GM18526 (cell line): ENCODE measurements around the gene KANK4.

Experiments used
- POLR2A ChIP-seq: IDR thresholded peaks from 3 replicates; pipeline ENCODE4 v1.6.1; 2011; ENCODE audit not compliant: insufficient read length; ENCODE audit errors: extremely low read depth

The KANK4 gene

DNA sequence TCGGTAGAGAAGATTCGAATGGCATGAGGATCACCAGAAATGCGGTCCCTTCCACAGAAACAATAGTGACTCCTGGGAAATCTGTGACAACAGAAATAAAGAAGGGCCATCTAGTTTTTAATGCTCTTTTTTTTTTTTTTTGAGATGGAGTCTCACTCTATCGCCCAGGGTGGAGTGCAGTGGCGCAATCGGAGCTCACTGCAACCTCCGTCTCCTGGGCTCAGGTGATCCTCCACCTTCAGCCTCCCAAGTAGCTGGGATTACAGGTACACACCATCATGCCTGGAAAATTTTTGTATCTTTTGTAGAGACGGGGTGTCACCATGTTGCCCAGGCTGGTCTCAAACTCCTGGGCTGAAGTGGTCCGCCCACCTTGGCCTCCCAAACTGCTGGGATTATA lies 80.7 kb downstream of the KANK4 start:
- TF ChIP-seq POLR2A: no peak

DNA sequence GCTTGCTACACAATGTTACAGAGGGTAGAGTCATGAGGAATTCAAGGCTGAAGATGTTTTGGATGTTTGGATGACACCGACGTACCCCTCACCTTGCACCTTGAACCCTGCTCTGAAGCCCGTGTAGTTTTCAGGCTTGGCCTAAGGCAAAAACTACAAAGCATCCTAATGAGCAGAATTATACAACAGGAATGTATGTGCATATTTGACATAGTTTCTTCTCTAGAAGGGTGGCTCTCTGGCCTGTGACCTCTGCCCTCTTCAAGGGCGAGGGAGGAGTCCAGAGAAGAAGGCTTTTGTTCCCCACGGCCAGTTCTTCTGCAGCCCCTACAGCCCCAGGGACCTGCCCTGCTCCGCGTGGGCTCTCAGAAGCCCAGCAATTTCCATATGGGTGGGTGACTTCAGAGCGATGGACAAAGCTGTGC lies 81.3 kb downstream of the KANK4 start:
- TF ChIP-seq POLR2A: no peak

DNA sequence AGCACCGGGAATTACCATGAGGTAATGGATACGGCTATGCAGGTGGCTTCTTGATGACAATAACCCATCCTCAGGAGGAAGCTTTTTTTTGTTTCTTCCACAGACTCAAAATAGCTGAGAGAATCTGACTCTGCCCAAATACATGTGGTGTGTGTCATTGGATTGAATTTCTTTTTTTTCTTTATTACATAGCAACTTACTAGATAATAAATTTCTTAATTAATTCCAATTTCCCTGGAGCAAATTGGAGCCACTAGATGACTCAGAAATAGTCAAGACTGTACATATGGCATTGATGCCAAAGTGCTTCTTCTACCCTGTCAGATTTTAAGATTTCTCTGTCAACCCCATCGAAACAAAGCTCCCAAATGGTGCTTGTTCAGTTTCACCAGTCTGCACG lies 81.9 kb downstream of the KANK4 start:
- no peak for TF ChIP-seq POLR2A

DNA sequence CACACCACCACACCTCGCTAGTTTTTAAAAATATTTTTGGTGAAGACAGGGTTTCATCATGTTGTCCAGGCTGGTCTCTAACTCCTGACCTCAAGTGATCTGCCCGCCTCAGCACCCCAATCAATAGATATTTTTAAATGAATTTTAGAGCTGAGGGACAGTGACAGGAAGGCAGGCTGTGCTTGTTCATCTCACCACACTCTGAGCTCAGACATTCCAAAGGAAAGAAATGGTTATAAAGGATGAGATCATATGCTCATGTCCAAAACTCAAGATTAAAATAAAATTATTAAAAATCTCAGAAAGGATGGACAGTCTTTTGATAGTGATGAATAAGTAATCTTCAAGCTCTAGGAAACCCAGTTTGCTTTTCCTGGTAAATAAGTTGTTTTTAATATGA lies 83.7 kb downstream of the KANK4 start:
- TF ChIP-seq POLR2A: no peak

DNA sequence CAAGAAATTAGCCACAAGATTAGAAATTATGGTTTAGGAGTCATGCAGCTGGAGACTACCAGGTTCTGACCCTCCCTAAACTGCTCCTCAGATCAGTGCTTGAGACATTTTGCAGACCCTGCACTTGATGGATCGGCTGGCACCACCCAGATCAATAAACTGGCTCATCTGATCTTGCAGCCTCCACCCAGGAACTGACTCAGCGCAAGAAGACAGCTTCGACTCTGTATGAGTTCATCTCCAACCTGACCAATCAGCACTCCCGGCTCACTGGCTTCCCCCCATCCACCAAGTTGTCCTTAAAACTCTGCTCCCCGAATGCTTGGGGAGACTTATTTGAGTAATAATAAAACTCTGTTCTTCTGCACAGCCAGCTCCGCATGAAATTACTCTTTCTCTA lies 84.5 kb downstream of the KANK4 start:
- no peak for TF ChIP-seq POLR2A

DNA sequence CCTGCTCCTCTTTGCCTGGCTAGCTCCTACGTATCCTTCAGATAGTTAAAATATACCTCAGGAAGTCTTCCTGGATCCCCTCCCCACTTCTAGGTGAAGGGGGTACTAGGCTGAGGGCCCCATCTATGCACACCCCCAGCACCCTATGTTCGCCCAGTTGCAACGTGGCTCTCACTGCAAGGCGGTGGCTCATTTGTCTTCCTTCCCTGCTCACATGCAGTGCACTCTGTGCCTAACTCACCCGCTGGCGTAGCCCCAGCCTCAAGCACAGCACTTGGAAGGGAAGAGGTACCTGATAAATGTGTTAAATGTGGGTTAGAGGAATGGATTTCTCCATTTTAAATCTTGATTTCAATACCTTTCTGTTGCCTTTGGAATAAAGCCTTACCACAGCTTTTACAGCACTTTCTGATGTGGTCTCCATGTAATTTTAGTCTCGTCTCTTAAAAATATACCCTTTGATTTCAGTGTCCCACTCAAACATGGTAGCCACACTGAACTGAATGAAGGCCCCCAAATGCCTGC lies 85.2 kb downstream of the KANK4 start:
- no peak for TF ChIP-seq POLR2A

DNA sequence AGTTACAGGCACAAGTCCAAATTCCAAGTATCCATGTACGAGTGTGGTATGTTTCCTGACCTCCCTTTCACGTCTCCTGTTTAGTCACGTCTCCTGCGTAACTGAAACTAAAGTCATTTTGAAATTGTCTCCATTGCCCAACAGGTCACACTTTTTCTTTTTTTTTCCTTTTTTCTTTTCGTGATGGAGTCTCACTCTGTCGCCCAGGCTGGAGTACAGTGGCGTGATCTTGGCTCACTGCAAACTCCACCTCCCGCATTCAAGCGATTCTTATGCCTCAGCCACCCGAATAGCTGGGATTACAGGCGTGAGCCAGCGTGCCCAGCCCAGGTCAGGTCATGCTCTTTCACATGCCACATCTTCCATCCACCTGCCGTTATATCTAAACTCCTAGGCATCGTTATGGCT lies 86.4 kb downstream of the KANK4 start:
- no peak for TF ChIP-seq POLR2A

DNA sequence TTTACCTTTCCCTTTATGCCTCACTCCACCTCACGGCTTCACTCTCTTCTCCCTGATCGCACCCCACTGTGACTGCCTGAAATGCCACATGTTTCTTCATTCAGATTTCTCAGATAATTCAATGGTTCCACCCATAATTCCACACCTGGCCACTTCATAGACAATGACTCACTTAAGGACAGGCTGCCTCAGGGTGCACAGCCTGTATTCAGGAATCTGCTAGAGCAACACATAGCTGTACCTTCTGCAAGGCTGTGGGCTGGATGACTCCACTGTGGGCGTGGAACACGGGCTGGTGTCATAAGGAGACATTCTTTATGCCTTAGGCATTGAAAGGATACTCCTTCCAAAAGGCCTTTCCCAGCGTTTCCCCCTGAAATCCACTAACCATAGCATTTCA lies 88.5 kb downstream of the KANK4 start:
- TF ChIP-seq POLR2A: no peak

DNA sequence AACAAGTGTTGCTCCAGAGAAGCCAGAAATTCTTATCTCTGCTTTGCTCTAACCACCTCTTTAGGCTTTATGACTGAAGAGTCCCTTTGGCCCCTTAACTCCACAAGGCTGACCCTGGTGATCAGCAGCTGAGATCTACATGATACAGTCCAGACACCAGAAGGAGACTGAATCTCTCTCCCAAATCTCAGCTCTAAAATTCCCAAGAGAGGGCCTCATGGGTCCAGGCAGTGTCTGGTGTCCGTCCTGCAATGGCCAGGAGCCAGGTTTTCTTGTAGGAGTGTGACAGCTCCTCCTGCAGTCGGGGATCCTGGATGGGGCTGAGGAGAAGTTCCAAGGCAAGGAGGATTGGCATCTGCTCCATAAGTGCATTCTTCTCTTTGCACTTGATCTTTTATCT lies 89.3 kb downstream of the KANK4 start:
- no peak for TF ChIP-seq POLR2A

DNA sequence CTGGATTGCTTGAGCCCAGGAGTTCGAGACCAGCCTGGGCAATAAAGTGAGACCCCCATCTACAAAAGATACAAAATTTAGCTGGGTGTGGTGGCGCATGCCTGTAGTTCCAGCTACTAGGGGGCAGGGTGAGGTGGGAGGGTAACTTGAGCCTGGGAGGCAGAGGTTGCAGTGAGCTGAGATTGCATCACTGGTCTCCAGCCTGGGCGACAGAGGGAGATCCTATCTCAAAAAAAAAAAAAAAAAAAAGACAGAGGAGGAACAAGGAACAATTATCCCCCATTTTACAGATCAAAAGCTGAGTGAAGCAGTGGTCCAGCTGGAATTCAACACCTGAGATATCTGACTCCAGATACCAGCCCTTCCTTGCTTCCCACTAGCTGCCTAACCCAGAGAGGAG lies 89.8 kb downstream of the KANK4 start:
- TF ChIP-seq POLR2A: no peak

DNA sequence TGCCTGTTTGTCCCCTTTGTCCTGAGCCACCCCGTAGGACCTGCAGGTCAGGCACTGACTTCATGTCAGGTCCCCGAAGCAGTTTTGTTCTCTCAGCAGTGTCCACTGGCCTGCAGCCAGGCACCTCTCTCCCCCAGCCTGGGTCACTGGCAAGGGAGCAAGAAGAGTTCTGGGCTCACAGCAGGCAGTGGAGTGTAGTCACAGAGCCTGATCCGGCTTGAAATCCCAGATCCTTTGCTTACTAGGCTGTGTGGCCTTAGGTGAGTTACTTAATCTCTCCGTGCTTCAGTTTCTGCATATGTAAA lies 90.4 kb downstream of the KANK4 start:
- no peak for TF ChIP-seq POLR2A

DNA sequence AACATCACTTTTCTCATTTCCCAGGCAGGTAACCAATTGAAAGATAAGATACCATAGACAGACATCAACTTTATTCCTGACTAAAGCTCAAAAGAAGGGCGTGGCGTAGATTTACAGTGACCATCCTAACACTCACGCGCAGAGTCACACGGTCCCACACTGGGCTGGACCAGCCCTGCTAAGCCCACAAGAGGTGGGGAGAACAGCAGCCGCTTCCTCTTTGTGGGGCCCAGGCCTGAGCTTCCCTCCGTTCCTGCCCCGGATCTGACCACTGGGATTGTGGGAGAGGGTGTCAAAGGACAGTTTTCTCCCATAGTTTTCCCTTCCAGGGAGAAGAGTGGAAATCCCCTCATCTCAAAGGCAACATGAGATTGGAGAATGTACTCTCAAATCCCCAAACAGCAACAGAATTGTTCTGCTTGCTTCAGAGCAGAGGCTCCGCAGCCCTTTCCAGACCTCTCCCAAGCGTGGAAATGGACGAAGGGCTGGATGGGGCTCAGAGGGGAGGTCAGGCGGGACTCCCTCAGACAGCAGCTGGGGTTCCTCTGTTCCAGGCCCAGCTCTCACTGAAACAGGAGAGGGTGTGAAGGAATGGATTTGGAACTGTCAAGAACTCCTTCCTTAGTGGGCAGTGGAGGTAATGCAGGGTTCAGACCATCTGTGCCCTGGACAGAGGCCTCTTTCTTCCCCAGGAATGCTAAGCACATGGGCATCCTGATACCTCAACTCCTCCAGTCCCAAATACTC lies 90.9 kb downstream of the KANK4 start:
- TF ChIP-seq POLR2A: no peak

DNA sequence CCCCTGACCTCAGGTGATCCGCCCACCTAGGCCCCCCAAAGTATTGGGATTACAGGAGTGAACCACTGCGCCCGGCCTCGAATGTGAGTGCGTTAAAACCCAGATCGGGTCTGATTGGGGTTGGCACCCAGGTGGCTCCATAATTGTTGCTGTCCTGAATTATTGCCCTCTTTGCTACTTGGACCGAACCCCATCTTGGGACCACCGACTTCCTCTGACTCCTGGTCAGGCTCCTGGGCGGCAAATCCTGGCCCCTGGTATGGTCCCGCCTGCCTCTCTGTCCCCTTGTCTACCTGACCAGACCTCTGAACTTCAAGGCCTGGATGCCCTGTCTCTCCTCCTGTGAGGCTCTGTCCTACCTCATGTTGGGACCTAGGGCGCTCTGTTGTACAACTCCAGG lies 91.7 kb downstream of the KANK4 start:
- no peak for TF ChIP-seq POLR2A

DNA sequence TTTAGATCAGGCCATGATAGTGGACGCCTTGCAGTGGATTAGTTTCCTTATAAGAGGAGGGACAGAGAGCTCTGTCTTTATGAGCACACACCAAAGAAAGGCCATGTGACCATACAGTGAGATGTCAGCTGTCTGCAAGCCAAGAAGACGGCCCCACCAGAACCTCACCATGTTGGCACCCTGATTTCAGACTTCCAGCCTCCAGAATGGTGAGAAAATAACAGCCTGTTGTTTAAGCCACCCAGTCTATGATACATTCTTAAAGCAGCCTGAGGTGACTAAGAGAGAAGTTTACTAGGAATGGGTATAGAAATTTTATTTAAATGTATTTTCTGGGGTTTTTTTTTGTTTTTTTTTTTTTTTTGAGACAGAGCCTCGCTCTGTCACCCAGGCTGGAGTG lies 95.1 kb downstream of the KANK4 start:
- no peak for TF ChIP-seq POLR2A

DNA sequence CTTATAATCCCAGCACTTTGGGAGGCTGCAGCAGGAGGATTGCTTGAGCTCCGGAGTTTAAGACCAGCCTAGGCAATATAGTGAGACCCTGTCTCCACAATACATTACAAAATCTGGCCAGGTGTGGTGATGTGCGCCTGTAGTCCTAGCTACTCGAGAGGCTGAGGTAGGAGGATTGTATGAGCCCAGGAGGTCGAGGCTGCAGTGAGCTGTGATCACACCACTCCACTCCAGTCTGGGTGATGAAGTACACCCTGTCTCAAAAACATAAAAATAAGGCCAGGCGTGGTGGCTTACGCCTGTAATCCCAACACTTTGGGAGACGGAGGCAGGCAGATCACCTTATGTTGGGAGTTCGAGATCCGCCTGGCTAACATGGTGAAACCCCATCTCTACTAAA lies 96.9 kb downstream of the KANK4 start:
- no peak for TF ChIP-seq POLR2A

DNA sequence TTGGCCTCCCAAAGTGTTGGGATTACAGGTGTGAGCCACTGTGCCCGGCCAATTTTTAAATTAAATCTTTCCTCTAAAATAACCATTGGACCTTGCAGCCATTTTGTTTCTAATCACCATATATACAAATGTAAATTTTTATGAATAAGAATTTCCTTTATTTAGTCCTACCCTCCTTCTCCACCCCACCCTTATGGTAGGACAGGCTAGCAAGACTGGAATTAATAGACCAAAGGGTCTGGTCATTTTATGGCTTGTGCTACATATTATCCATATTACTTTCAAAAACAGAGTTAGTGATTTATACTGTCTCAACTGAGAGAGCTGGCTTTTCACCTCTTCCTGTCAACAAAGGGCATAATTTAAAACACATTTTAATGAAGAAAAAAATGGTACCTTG lies 98.1 kb downstream of the KANK4 start:
- TF ChIP-seq POLR2A: no peak

DNA sequence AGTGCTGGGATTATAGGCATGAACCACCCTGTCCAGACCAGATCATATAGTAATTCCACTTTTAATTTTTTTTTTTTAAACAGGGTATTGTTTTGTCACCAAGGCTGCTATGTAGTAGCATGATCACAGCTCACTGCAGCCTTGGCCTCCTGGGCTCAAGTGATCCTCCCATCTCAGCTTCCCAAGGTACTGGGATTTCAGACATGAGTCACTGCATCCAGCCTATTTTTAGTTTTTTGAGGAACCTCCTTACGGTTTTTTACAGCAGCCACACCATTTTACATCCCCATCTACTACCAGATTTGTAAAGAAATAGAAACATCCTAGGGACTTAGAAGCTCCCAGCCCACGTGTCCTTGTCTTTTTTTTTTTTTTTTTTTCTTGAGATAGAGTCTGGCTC lies 100.6 kb downstream of the KANK4 start:
- TF ChIP-seq POLR2A: no peak

DNA sequence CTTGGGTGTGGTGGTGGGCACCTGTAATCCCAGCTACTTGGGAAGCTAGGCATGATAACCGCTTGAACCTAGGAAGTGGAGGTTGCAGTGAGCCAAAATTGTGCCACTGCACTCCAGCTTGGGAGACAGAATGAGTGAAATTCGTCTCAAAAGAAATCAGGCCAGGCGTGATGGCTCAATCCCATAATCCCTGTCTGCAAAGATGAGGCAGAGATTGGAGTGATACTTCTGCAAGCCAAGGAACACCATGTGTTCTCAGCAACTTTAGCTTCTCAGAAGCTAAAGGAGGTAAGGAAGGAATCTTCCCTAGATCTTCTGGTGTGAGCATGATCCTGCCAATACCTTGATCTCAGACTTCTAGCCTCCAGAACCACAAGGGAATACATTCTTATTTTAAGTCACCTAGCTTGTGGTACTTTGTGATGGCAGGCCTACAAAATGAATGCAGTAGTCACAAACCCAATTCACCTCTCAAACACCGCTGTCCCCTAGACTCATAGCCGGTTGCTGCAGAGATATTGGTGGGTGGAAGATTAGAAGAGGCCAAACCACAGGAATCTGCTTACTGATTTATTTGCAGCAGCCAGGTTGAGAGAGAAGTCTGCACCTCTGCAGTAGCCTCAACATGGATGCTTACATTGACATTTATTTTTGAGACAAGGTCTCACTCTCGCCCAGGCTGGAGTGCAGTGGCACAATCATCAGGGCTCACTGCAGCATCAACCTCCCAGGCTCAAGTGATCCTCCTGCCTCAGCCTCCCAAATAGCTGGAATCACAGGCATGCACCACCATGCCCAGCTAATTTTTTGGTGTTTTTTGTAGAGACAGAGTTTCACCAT lies 105.9 kb downstream of the KANK4 start:
- no peak for TF ChIP-seq POLR2A
